Mucosa of rectum (tissue), 2 donors: ENCODE data around the gene RBM23.
"Not testable (repeated sequence)": the region's sequence is repeated elsewhere in the genome, so short reads cannot be mapped to it uniquely, and the experiment has no call there.

Experiments
- H3K27ac ChIP-seq, 2 donors: one replicate each; pipeline ENCODE4 v1.7.0; 2013; ENCODE audit warnings: inconsistent platforms in 2 of 2, low read depth in 2 of 2, low read length in 2 of 2
- H3K27me3 ChIP-seq, 2 donors: one replicate each; pipeline ENCODE4 v1.7.0; 2013; ENCODE audit warnings: low read length in 2 of 2; ENCODE audit not compliant: control insufficient read depth in 2 of 2, insufficient read depth in 2 of 2
- H3K36me3 ChIP-seq, 2 donors: one replicate each; pipeline ENCODE4 v1.7.0; 2013; ENCODE audit warnings: low read length in 2 of 2; ENCODE audit not compliant: control insufficient read depth in 2 of 2, insufficient read depth in 2 of 2
- H3K4me1 ChIP-seq, 2 donors: one replicate each; pipeline ENCODE4 v1.7.0; 2013; ENCODE audit warnings: low read length in 2 of 2, mild to moderate bottlenecking in 1 of 2; ENCODE audit not compliant: control insufficient read depth in 2 of 2, insufficient read depth in 2 of 2
- H3K4me3 ChIP-seq, 2 donors: one replicate each; pipeline ENCODE4 v1.7.0; 2013; ENCODE audit warnings: low read length in 2 of 2
- H3K9ac ChIP-seq, 2 donors: one replicate each; pipeline ENCODE4 v1.7.0; 2013; ENCODE audit warnings: low read length in 2 of 2, low read depth in 1 of 2, mild to moderate bottlenecking in 1 of 2
- H3K9me3 ChIP-seq, 2 donors: one replicate each; pipeline ENCODE4 v1.7.0; 2013; ENCODE audit warnings: low read length in 2 of 2; ENCODE audit not compliant: control insufficient read depth in 2 of 2
- donor health status: healthy.
- donor health status: Normal muscosa, but diverticular disease.

Gene RBM23

GRCh38 chr14:22919601-22919921 is 612 bp upstream of the RBM23 start:
- Histone ChIP-seq H3K9me3 (no peaks in the 10 kb centered on the region), H3K36me3 (peaks cover 33 to 40% of the 10 kb centered on the region in 2 donors), H3K9ac (peak overlapping the region; percentile 60 to 81), H3K27me3 (no peaks in the 10 kb centered on the region), H3K4me1 (peaks cover 9 to 13% of the 10 kb centered on the region in 2 donors), H3K4me3 (peak overlapping the region; percentile 69 to 99), H3K27ac (peak overlapping the region; percentile 86)

DNA sequence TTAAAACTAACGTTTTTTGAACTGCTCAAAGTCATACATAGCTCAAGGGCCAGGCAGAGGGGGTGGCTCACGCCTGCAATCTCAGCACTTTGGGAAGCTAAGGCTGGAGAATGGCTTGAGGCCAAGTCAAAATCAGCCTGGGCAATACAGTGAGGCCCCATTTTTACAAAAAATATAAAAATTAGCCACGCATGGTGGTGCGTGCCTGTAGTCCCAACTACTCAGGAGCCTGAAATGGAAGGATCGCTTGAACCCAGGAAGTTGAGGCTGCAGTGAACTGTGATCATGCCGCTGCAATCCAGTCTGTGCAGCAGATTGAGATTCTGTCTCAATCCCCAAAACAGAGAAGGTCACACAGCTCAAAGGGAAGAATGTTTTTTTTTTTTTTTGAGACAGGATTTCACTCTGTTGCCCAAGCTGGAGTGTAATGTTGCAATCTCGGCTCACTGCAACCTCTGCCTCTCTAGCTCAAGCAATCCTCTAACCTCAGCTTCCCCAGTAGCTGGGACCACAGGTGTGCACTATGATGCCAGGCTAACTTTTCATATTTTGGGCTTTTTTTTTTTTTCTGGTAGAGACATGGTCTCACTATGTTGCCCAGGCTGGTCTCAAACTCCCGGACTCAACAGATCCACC is 2.9 kb downstream of the RBM23 start:
- Histone ChIP-seq H3K27ac (no peak overlapping the region), H3K4me1 (peaks cover 9 to 13% of the 10 kb centered on the region in 2 donors), H3K36me3 (peaks cover 4 to 17% of the 10 kb centered on the region in 2 donors), H3K27me3 (no peaks in the 10 kb centered on the region), H3K4me3 (no peak overlapping the region), H3K9ac (no peak overlapping the region), H3K9me3 (no peaks in the 10 kb centered on the region)

GRCh38 chr14:22914836-22915235 is 4.1 kb downstream of the RBM23 start:
- H3K36me3 ChIP-seq: peaks cover 0 to 14% of the 10 kb centered on the region in 2 donors
- not testable (repeated sequence) for H3K27me3 ChIP-seq, H3K27ac ChIP-seq

GRCh38 chr14:22910916-22911315 is 8.0 kb downstream of the RBM23 start:
- H3K36me3 ChIP-seq: peaks cover 14 to 43% of the 10 kb centered on the region in 2 donors
- no peaks in the 10 kb centered on the region for H3K4me1 ChIP-seq
- H3K4me3 ChIP-seq: no peak overlapping the region
- H3K27ac ChIP-seq: no peak overlapping the region
- no peaks in the 10 kb centered on the region for H3K27me3 ChIP-seq
- no peaks in the 10 kb centered on the region for H3K9me3 ChIP-seq
- no peak overlapping the region for H3K9ac ChIP-seq

More at GRCh38 chr14:22914836-22915235, 4.1 kb downstream of the RBM23 start:
- not testable (repeated sequence) for H3K4me3 ChIP-seq, H3K9me3 ChIP-seq, H3K9ac ChIP-seq
- H3K4me1 ChIP-seq: peaks cover 8 to 11% of the 10 kb centered on the region in 2 donors

GRCh38 chr14:22908601-22909000 is 10.3 kb downstream of the RBM23 start:
- Histone ChIP-seq H3K27ac (no peak overlapping the region), H3K4me3 (no peak overlapping the region), H3K36me3 (peaks cover 37 to 66% of the 10 kb centered on the region in 2 donors), H3K27me3 (no peaks in the 10 kb centered on the region), H3K9me3 (no peaks in the 10 kb centered on the region), H3K9ac (no peak overlapping the region), H3K4me1 (no peaks in the 10 kb centered on the region)

- H3K27ac ChIP-seq: no peak overlapping the region
- H3K9ac ChIP-seq: no peak overlapping the region
- no peaks in the 10 kb centered on the region for H3K4me1 ChIP-seq
- H3K36me3 ChIP-seq: peaks cover 45 to 76% of the 10 kb centered on the region in 2 donors
- no peak overlapping the region for H3K4me3 ChIP-seq
- H3K27me3 ChIP-seq: no peaks in the 10 kb centered on the region
- H3K9me3 ChIP-seq: no peaks in the 10 kb centered on the region
Observed at GRCh38 chr14:22907429-22907828, 11.5 kb downstream of the RBM23 start.

GRCh38 chr14:22906073-22906472 is 12.9 kb downstream of the RBM23 start:
- no peaks in the 10 kb centered on the region for H3K4me1 ChIP-seq
- no peaks in the 10 kb centered on the region for H3K9me3 ChIP-seq
- no peak overlapping the region for H3K9ac ChIP-seq
- H3K27ac ChIP-seq: no peak overlapping the region
- H3K4me3 ChIP-seq: no peak overlapping the region
- peaks cover 57 to 85% of the 10 kb centered on the region in 2 donors for H3K36me3 ChIP-seq
- H3K27me3 ChIP-seq: no peaks in the 10 kb centered on the region

DNA sequence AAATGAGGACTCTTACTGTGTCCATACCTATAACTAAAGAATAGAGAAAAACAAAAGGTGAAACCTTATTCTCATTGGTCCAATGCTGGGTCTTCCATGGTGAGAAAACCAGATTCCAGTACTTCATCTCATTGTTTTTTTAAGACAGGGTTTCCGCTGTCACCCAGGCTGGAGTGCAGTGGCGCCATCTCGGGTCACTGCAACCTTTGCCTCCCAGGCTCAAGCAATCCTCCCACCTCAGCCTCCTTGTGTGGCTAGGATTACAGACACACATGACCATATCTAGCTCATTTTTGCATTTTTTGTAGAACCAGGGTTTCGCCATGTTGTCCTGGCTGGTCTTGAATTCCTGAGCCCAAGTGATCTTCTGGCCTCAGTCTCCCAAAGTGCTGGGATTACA is 13.3 kb downstream of the RBM23 start:
- Histone ChIP-seq H3K9me3 (no peaks in the 10 kb centered on the region), H3K9ac (no peak overlapping the region), H3K27me3 (no peaks in the 10 kb centered on the region), H3K4me3 (no peak overlapping the region), H3K4me1 (no peaks in the 10 kb centered on the region), H3K36me3 (peaks cover 62 to 86% of the 10 kb centered on the region in 2 donors), H3K27ac (no peak overlapping the region)

DNA sequence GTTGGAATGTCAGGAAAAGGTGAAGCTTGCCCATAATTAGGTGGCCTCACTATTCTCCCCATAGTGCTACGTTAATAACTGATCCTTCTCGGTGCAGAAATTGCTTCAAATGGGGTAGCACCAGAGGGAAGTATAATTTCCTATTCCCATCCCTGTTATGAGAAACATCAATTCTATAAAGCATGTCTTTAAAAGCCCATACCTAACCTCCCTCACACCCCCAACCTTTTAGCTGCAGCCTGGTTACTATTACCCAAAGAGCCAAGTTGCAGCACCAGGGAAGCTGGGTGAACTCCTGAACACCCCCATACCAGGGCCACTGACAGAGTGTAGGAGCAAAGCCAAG is 15.2 kb downstream of the RBM23 start:
- H3K36me3 ChIP-seq: peaks cover 54 to 79% of the 10 kb centered on the region in 2 donors

DNA sequence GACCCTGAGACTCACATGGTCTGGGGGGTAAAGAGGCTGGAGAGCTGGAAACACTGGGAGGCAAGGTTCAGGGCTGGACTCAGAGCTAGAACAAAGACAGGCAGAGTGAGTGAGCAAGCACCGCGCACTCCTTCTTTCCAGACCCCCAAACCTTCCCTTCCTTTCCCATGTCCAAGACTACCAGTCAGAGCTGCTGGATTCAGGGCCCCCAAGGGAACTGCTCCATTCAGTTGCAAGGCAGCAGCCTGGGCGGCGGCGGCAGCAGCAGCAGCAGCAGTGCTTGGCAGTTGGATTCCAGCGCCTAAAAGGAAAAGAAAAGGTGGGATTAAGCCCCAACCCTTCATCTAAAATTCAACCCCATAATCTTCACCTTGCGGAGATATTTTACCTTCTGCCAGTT is 17.1 kb downstream of the RBM23 start:
- H3K27ac ChIP-seq: no peak overlapping the region
- H3K4me3 ChIP-seq: no peak overlapping the region
- no peaks in the 10 kb centered on the region for H3K9me3 ChIP-seq
- H3K4me1 ChIP-seq: no peaks in the 10 kb centered on the region
- no peak overlapping the region for H3K9ac ChIP-seq
- peaks cover 54 to 64% of the 10 kb centered on the region in 2 donors for H3K36me3 ChIP-seq
- no peaks in the 10 kb centered on the region for H3K27me3 ChIP-seq

More for the DNA sequence above, 15.2 kb downstream of the RBM23 start:
- H3K27me3 ChIP-seq: no peaks in the 10 kb centered on the region
- no peaks in the 10 kb centered on the region for H3K9me3 ChIP-seq
- H3K9ac ChIP-seq: no peak overlapping the region
- no peaks in the 10 kb centered on the region for H3K4me1 ChIP-seq
- H3K4me3 ChIP-seq: no peak overlapping the region
- no peak overlapping the region for H3K27ac ChIP-seq
